H1 (cell line): Measurements from ENCODE around the gene PLK1. TPM values are rescaled to one million over a fixed set of nuclear protein-coding genes. Genes with fewer than 3 reads are reported as not detected.

Source experiments
- CTCF ChIA-PET: fragments of 300-600 bp; sonication (Branson Sonifier 250); formaldehyde crosslinking; loops from one replicate; lab custom pipeline; 2021; ENCODE audit not compliant: partially characterized antibody; lab: Charles Lee
- POLR2A ChIA-PET: fragments of 300-600 bp; sonication (Branson Sonifier 250); formaldehyde crosslinking; loops from one replicate; lab custom pipeline; 2021; ENCODE audit warnings: inconsistent platforms; ENCODE audit not compliant: partially characterized antibody; lab: Charles Lee
- DNase-seq, 2 experiments: peaks; one replicate each; pipeline versions ENCODE4 v3.0.0 to v3.0.0-alpha.2; 2010 to 2022; ENCODE audit warnings: low spot score in 2 of 2, low read depth in 1 of 2, mixed read lengths in 1 of 2
- FAIRE-seq: peaks from 2 replicates; lab custom pipeline; 2011; peaks lifted over from hg19 to GRCh38; lab: Jason Lieb, UNC
- H2AFZ ChIP-seq: 2 replicates; pipeline ENCODE4 v1.8.1; 2012; ENCODE audit warnings: low read length, inconsistent platforms
- H2AK5ac ChIP-seq: 2 replicates; pipeline ENCODE4 v1.6.1; 2013; ENCODE audit warnings: low read depth, low read length
- H2BK120ac ChIP-seq: replicated peaks from 2 replicates; pipeline ENCODE3; 2013; ENCODE audit warnings: low read depth, low read length, inconsistent platforms
- H2BK12ac ChIP-seq: 2 replicates; pipeline ENCODE4 v1.6.1; 2013; ENCODE audit warnings: low read depth, low read length
- H2BK15ac ChIP-seq: 2 replicates; pipeline ENCODE4 v1.6.1; 2013; ENCODE audit warnings: low read length
- H2BK20ac ChIP-seq: 2 replicates; pipeline ENCODE4 v1.6.1; 2013; ENCODE audit warnings: low read length
- H2BK5ac ChIP-seq: 2 replicates; pipeline ENCODE4 v1.6.1; 2013; ENCODE audit warnings: low read depth, low read length
- H3K14ac ChIP-seq: 2 replicates; pipeline ENCODE4 v1.6.1; 2013; ENCODE audit warnings: inconsistent platforms; ENCODE audit not compliant: insufficient read length
- H3K18ac ChIP-seq: 2 replicates; pipeline ENCODE4 v1.6.1; 2013; ENCODE audit warnings: low read length; ENCODE audit errors: extremely low read depth
- H3K23ac ChIP-seq: 2 replicates; pipeline ENCODE4 v1.6.1; 2013; ENCODE audit warnings: inconsistent platforms; ENCODE audit not compliant: insufficient read length
- H3K23me2 ChIP-seq: 2 replicates; pipeline ENCODE4 v1.6.1; 2013; ENCODE audit warnings: low read depth, low read length
- H3K27ac ChIP-seq: 2 replicates; pipeline ENCODE4 v1.6.1; 2011; ENCODE audit warnings: low read depth, low read length, inconsistent platforms
- H3K27me3 ChIP-seq, 4 experiments: replicated peaks in 1 of 4; 1 replicate in 1 of 4; 2 replicates in 3 of 4; pipeline versions ENCODE4 v1.6.1 to v1.8.1; 2011 to 2013; ENCODE audit warnings: low read length in 3 of 4, mild to moderate bottlenecking in 3 of 4, inconsistent platforms in 2 of 4, mixed read lengths in 2 of 4, moderate library complexity in 1 of 4; ENCODE audit not compliant: control insufficient read depth in 3 of 4, insufficient read depth in 3 of 4; ENCODE audit errors: extremely low read depth in 1 of 4
- H3K36me3 ChIP-seq, 4 experiments: 2 replicates each; pipeline versions ENCODE4 v1.6.1 to v1.8.1; 2011 to 2013; ENCODE audit warnings: mild to moderate bottlenecking in 4 of 4, low read length in 3 of 4, moderate library complexity in 2 of 4, control low read depth in 1 of 4, inconsistent platforms in 1 of 4; ENCODE audit not compliant: insufficient read depth in 4 of 4, control insufficient read depth in 2 of 4
- H3K4ac ChIP-seq: replicated peaks from 2 replicates; pipeline ENCODE3; 2013; ENCODE audit warnings: low read length, low read depth, mixed read lengths, inconsistent platforms; ENCODE audit not compliant: insufficient read length
- H3K4me1 ChIP-seq, 4 experiments: replicated peaks in 1 of 4; 1 replicate in 1 of 4; 2 replicates in 3 of 4; pipeline versions ENCODE4 v1.6.1 to v1.8.1; 2011 to 2013; ENCODE audit warnings: low read length in 3 of 4, inconsistent platforms in 2 of 4, mixed read lengths in 1 of 4; ENCODE audit not compliant: insufficient read depth in 4 of 4, control insufficient read depth in 3 of 4
- H3K4me2 ChIP-seq, 2 experiments: 2 replicates each; pipeline versions ENCODE4 v1.6.1 to v1.8.1; 2011 to 2013; ENCODE audit warnings: low read depth in 2 of 2, low read length in 2 of 2, control low read depth in 1 of 2, inconsistent platforms in 1 of 2, mild to moderate bottlenecking in 1 of 2; ENCODE audit not compliant: insufficient read depth in 1 of 2
- H3K4me3 ChIP-seq, 4 experiments: fragments of 200-600, 300-600 bp in 1 of 4; sonication (generic), shearing (Covaris generic), sonication (Bioruptor Twin) in 1 of 4; 2 replicates each; pipeline versions ENCODE4 v1.5.1 to v1.8.1; 2011 to 2016; ENCODE audit warnings: low read length in 4 of 4, low read depth in 3 of 4, control low read depth in 2 of 4, inconsistent platforms in 2 of 4, mild to moderate bottlenecking in 2 of 4, mixed read lengths in 1 of 4, moderate library complexity in 1 of 4; ENCODE audit not compliant: insufficient read depth in 2 of 4; ENCODE audit errors: extremely low read depth in 1 of 4
- H3K56ac ChIP-seq: replicated peaks from 2 replicates; pipeline ENCODE3; 2013; ENCODE audit warnings: low read depth, mild to moderate bottlenecking, mixed read lengths, low read length, inconsistent platforms; ENCODE audit not compliant: insufficient read length
- H3K79me1 ChIP-seq: 2 replicates; pipeline ENCODE4 v1.6.1; 2013; ENCODE audit warnings: low read depth, low read length, control low read depth
- H3K79me2 ChIP-seq, 2 experiments: 2 replicates each; pipeline versions ENCODE4 v1.6.1 to v1.8.1; 2012 to 2013; ENCODE audit warnings: low read length in 2 of 2, mild to moderate bottlenecking in 2 of 2, inconsistent platforms in 1 of 2; ENCODE audit not compliant: insufficient read depth in 2 of 2, control insufficient read depth in 1 of 2
- H3K9ac ChIP-seq, 4 experiments: replicated peaks in 1 of 4; 1 replicate in 1 of 4; 2 replicates in 3 of 4; pipeline versions ENCODE4 v1.6.1 to v1.8.1; 2011 to 2013; ENCODE audit warnings: low read depth in 3 of 4, low read length in 3 of 4, control low read depth in 2 of 4, mild to moderate bottlenecking in 2 of 4, moderate library complexity in 2 of 4, inconsistent platforms in 1 of 4; ENCODE audit errors: extremely low read depth in 1 of 4
- H3K9me3 ChIP-seq, 2 experiments: 2 replicates each; pipeline versions ENCODE4 v1.6.1 to v1.8.1; 2012 to 2013; ENCODE audit warnings: mild to moderate bottlenecking in 2 of 2, moderate library complexity in 2 of 2, control low read depth in 1 of 2, inconsistent platforms in 1 of 2, low read depth in 1 of 2, low read length in 1 of 2, mixed read lengths in 1 of 2; ENCODE audit not compliant: insufficient read depth in 2 of 2
- H4K20me1 ChIP-seq, 2 experiments: replicated peaks in 1 of 2; 2 replicates each; pipeline versions ENCODE3 to v1.8.1; 2011 to 2013; ENCODE audit warnings: inconsistent platforms in 2 of 2, low read length in 2 of 2, mild to moderate bottlenecking in 1 of 2; ENCODE audit not compliant: insufficient read depth in 2 of 2, control insufficient read depth in 1 of 2
- H4K5ac ChIP-seq: 2 replicates; pipeline ENCODE4 v1.6.1; 2013; ENCODE audit warnings: low read length, low read depth, mixed read lengths, inconsistent platforms; ENCODE audit not compliant: insufficient read length
- H4K8ac ChIP-seq: 2 replicates; pipeline ENCODE4 v1.8.0; 2013; ENCODE audit warnings: mild to moderate bottlenecking, moderate library complexity, low read length, inconsistent platforms; ENCODE audit not compliant: insufficient read depth; ENCODE audit errors: extremely low read depth
- H4K91ac ChIP-seq: replicated peaks from 2 replicates; pipeline ENCODE3; 2013; ENCODE audit warnings: low read length, mixed read lengths, inconsistent platforms; ENCODE audit not compliant: insufficient read length
- BRCA1 ChIP-seq: IDR thresholded peaks from 2 replicates; pipeline ENCODE4 v1.6.1; 2012; ENCODE audit warnings: low read depth, low read length, improper control_type of control experiment
- NANOG ChIP-seq: IDR thresholded peaks from 2 replicates; pipeline ENCODE4 v1.6.1; 2011; ENCODE audit warnings: low read length, low read depth, mild to moderate bottlenecking, inconsistent platforms; ENCODE audit not compliant: insufficient read depth, poor library complexity, severe bottlenecking
- TAF7 ChIP-seq: optimal IDR thresholded peaks from 2 replicates; pipeline ENCODE3; 2011; ENCODE audit warnings: low read depth, mild to moderate bottlenecking, inconsistent platforms, low read length, moderate library complexity, borderline replicate concordance
- TBP ChIP-seq: IDR thresholded peaks from 2 replicates; pipeline ENCODE4 v1.6.1; 2011; ENCODE audit warnings: low read depth, low read length, improper control_type of control experiment
- WGBS, 2 experiments: shearing (Covaris generic) in 1 of 2; methylation state at CpG; one replicate each; pipeline versions ENCODE4 v1.1.6 to v1.1.7; 2013 to 2015; ENCODE audit warnings: low lambda C conversion rate in 2 of 2, mixed read lengths in 2 of 2, inconsistent platforms in 1 of 2, low coverage in 1 of 2, missing lambda C conversion rate in 1 of 2; ENCODE audit not compliant: insufficient replicate concordance in 2 of 2, insufficient coverage in 1 of 2, insufficient read length in 1 of 2; ENCODE audit errors: extremely low coverage in 1 of 2, missing lambda C conversion rate in 1 of 2; 5-methylcytosine and 5-hydroxymethylcytosine counted together
- polyA plus RNA-seq, 7 experiments: library from polyadenylated mRNA; depleted of rRNA in 3 of 7; stranded (reverse) in 5 of 7; unstranded in 2 of 7; fragments of >200 nt in 5 of 7; fragments of 200-250 nt in 2 of 7; gene quantifications; 1 replicate in 5 of 7; 2 replicates in 1 of 7; 4 replicates in 1 of 7; pipeline versions ENCODE4 v1.2.1 to v1.2.3, GENCODE V29; 2011 to 2013; ENCODE audit warnings: missing spikeins in 2 of 7, mixed read lengths in 2 of 7
- total RNA-seq: library from RNA; stranded (reverse); fragmentation: NEBNext Ultra II Directional; extraction: Animal tissue kit (Norgen Biotek cat#: 25700); gene quantifications from 2 replicates; pipeline ENCODE4 v1.2.1, GENCODE V29; 2021
- TF ChIP-seq, protein P1 (sequence below): IDR thresholded peaks from 2 replicates; pipeline ENCODE4 v1.6.1; 2012; ENCODE audit warnings: low read length, inconsistent platforms
- TF ChIP-seq, protein P2 (sequence below): IDR thresholded peaks from 2 replicates; pipeline ENCODE4 v1.6.1; 2012; ENCODE audit warnings: inconsistent platforms

PLK1 gene
- total and polyA plus RNA-seq, 2 of the 8 experiments (the other 6 are each of a cell fraction or from before 2014, with no cell fraction given), result 127 to 139 TPM

DNA sequence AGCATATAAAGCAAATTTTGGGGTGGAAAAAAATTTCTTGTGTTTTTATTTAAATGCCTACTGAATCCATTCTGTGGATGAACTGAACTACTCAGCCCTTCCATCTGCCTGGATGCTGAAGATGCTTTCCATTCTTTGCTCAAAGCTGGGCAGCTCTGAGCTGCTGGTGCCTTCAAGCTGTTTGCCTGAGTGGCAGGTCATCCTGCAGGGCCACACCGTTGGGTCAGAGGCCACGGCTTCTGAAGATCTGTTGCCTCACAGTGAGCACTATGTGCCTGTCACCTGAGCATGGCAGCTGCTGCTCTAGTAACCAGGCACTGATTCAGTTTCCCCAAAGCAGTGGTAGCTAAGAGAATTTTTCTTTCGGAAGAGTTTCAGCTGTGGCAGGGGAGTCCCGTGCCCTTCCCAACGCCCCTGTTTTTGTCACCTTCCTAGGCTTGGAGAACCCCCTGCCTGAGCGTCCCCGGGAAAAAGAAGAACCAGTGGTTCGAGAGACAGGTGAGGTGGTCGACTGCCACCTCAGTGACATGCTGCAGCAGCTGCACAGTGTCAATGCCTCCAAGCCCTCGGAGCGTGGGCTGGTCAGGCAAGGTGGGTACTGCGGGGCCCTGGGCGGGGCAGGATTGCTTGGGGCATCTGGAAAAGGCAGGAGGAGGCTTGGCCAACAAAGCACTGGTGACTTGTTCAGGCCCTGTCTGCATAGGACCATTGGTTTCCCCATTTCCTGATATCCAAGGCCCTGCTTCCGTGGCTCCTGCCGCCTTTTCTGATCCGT lies 8.5 kb downstream of the PLK1 start:
- Histone ChIP-seq H3K9me3 (no peaks in the 10 kb centered on the region), H2BK15ac (no peak overlapping the region), H3K23ac (no peak overlapping the region), H3K4me2 (no peak overlapping the region), H3K79me1 (peaks cover 8% of the 10 kb centered on the region), H3K4me3 (no peak overlapping the region), H3K9ac (no peak overlapping the region), H3K56ac (no peak overlapping the region), H3K23me2 (no peaks in the 10 kb centered on the region), H4K91ac (no peak overlapping the region), H2BK20ac (no peak overlapping the region), H3K4ac (no peak overlapping the region), H2AK5ac (no peak overlapping the region), H3K36me3 (peaks cover 36 to 90% (median 73%) of the 10 kb centered on the region in 4 experiments), H3K4me1 (no peaks in the 10 kb centered on the region), H4K8ac (no peak overlapping the region), H4K5ac (no peak overlapping the region), H4K20me1 (peaks cover 7 to 12% of the 10 kb centered on the region in 2 experiments), H3K27me3 (no peaks in the 10 kb centered on the region), H3K18ac (no peak overlapping the region), H2BK120ac (no peak overlapping the region), H2AFZ (no peak overlapping the region), H2BK12ac (no peak overlapping the region), H3K14ac (no peak overlapping the region), H3K79me2 (peaks cover 0 to 7% of the 10 kb centered on the region in 2 experiments; a peak in 1 of 4 replicates), H3K27ac (no peak overlapping the region), H2BK5ac (no peak overlapping the region)
- 93% methylated on average over 16 of the region's 16 CpGs; no CpG with 5 or more reads in 1 of the 2 experiments for WGBS, 2 experiments
- ChIA-PET POLR2A (interaction anchor here (1.2 to 13.1 kb wide), 4 partner anchors 5 to 68 kb away, joined by 3 to 230 read pairs (median 117); partner anchors contain the start of genes CHP2 and PLK1), CTCF (interaction anchor here (1.2 to 1.9 kb wide), 2 partner anchors 10 to 41 kb away, joined by 4 to 5 read pairs; no protein-coding TSS in a partner anchor)
- no peak for TF ChIP-seq BRCA1
- TF ChIP-seq, protein P1, sequence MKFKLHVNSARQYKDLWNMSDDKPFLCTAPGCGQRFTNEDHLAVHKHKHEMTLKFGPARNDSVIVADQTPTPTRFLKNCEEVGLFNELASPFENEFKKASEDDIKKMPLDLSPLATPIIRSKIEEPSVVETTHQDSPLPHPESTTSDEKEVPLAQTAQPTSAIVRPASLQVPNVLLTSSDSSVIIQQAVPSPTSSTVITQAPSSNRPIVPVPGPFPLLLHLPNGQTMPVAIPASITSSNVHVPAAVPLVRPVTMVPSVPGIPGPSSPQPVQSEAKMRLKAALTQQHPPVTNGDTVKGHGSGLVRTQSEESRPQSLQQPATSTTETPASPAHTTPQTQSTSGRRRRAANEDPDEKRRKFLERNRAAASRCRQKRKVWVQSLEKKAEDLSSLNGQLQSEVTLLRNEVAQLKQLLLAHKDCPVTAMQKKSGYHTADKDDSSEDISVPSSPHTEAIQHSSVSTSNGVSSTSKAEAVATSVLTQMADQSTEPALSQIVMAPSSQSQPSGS, result no peak
- no peak for TF ChIP-seq NANOG
- TF ChIP-seq TAF7, result no peak
- TF ChIP-seq, protein P2, sequence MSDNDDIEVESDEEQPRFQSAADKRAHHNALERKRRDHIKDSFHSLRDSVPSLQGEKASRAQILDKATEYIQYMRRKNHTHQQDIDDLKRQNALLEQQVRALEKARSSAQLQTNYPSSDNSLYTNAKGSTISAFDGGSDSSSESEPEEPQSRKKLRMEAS, result no peak
- TF ChIP-seq TBP, result no peak
- FAIRE-seq (no peak), DNase-seq (no peak)
